Osteoblast (primary cell): Measurements from ENCODE around the gene ZSWIM3. TPM values are rescaled to one million over a fixed set of nuclear protein-coding genes. Genes with fewer than 3 reads are reported as not detected.

Source experiments
- DNase-seq: peaks from one replicate; pipeline ENCODE4 v3.0.0; 2011; ENCODE audit warnings: low spot score, mixed read lengths; ENCODE audit not compliant: insufficient read length; ENCODE audit errors: missing footprints
- H2AFZ ChIP-seq: 2 replicates; pipeline ENCODE4 v1.6.0; 2011; ENCODE audit warnings: mild to moderate bottlenecking, low read length
- H3K27ac ChIP-seq: 2 replicates; pipeline ENCODE4 v1.5.1; 2011; ENCODE audit warnings: mild to moderate bottlenecking, low read depth, low read length, moderate library complexity
- H3K27me3 ChIP-seq: 2 replicates; pipeline ENCODE4 v1.6.0; 2012; ENCODE audit warnings: mild to moderate bottlenecking, control low read depth, inconsistent platforms, low read length, moderate library complexity; ENCODE audit not compliant: insufficient read depth
- H3K36me3 ChIP-seq: 2 replicates; pipeline ENCODE4 v1.5.1; 2011; ENCODE audit warnings: mild to moderate bottlenecking, low read length, control low read depth, moderate library complexity; ENCODE audit not compliant: insufficient read depth
- H3K4me1 ChIP-seq: 2 replicates; pipeline ENCODE4 v1.5.1; 2011; ENCODE audit warnings: mild to moderate bottlenecking, low read length, control low read depth, moderate library complexity; ENCODE audit not compliant: insufficient read depth
- H3K4me2 ChIP-seq: 2 replicates; pipeline ENCODE4 v1.6.0; 2011; ENCODE audit warnings: mild to moderate bottlenecking, low read length; ENCODE audit not compliant: insufficient read depth
- H3K4me3 ChIP-seq: fragments of 200-600 bp; sonication (generic); 3 replicates; pipeline ENCODE4 v1.5.1; 2012; ENCODE audit warnings: mild to moderate bottlenecking, low read length, inconsistent platforms; ENCODE audit not compliant: insufficient read depth
- H3K79me2 ChIP-seq: 2 replicates; pipeline ENCODE4 v1.6.0; 2012; ENCODE audit warnings: mild to moderate bottlenecking, low read length, control low read depth, inconsistent platforms; ENCODE audit not compliant: insufficient read depth
- H3K9me3 ChIP-seq: 2 replicates; pipeline ENCODE4 v1.5.1; 2011; ENCODE audit warnings: low read depth, low read length, control low read depth
- H4K20me1 ChIP-seq: 2 replicates; pipeline ENCODE4 v1.6.0; 2012; ENCODE audit warnings: mild to moderate bottlenecking, low read length, control low read depth; ENCODE audit not compliant: insufficient read depth
- CTCF ChIP-seq: IDR thresholded peaks from 2 replicates; pipeline ENCODE4 v1.5.1; 2011; ENCODE audit warnings: mild to moderate bottlenecking, low read depth, low read length, moderate library complexity; ENCODE audit errors: extremely low read depth
- total RNA-seq: library from RNA; depleted of rRNA; stranded (reverse); fragments of >200 nt; gene quantifications from 2 replicates; pipeline ENCODE4 v1.2.3, GENCODE V29; 2012

Gene ZSWIM3
- total RNA-seq, 1 donor: 4.7 TPM

GRCh38 chr20:45813006-45813340 is 44.4 kb upstream of the ZSWIM3 start:
- TF ChIP-seq CTCF: no peak
- no peaks in the 10 kb centered on the region for H3K9me3 ChIP-seq
- peak overlapping the region; percentile 97 for H3K4me2 ChIP-seq
- peaks cover 27% of the 10 kb centered on the region for H3K79me2 ChIP-seq
- H3K4me1 ChIP-seq: peaks cover 15% of the 10 kb centered on the region
- H2AFZ ChIP-seq: peak overlapping the region; percentile 85
- no peaks in the 10 kb centered on the region for H4K20me1 ChIP-seq
- no peaks in the 10 kb centered on the region for H3K27me3 ChIP-seq
- H3K36me3 ChIP-seq: peaks cover 53% of the 10 kb centered on the region
- peak overlapping the region; percentile 87 for H3K4me3 ChIP-seq
- DNase-seq: no peak
- peak overlapping the region; percentile 59 for H3K27ac ChIP-seq

- H4K20me1 ChIP-seq: no peaks in the 10 kb centered on the region
- TF ChIP-seq CTCF: no peak
- no peaks in the 10 kb centered on the region for H3K27me3 ChIP-seq
- H3K4me3 ChIP-seq: peak overlapping the region; percentile 87
- peak overlapping the region; percentile 59 for H3K27ac ChIP-seq
- H3K4me1 ChIP-seq: peaks cover 15% of the 10 kb centered on the region
- peak overlapping the region; percentile 97 for H3K4me2 ChIP-seq
- no peaks in the 10 kb centered on the region for H3K9me3 ChIP-seq
- peaks cover 27% of the 10 kb centered on the region for H3K79me2 ChIP-seq
- H3K36me3 ChIP-seq: peaks cover 48% of the 10 kb centered on the region
- peak overlapping the region; percentile 85 for H2AFZ ChIP-seq
- DNase-seq: no peak
These were observed 43.9 kb upstream of the ZSWIM3 start for GRCh38 chr20:45813489-45813888.

- Histone ChIP-seq H3K4me2 (peak overlapping the region; percentile 15), H3K79me2 (peaks cover 27% of the 10 kb centered on the region), H3K9me3 (no peaks in the 10 kb centered on the region), H3K27me3 (no peaks in the 10 kb centered on the region), H4K20me1 (no peaks in the 10 kb centered on the region), H3K4me1 (peaks cover 15% of the 10 kb centered on the region), H3K36me3 (peaks cover 40% of the 10 kb centered on the region), H3K4me3 (no peak overlapping the region), H3K27ac (no peak overlapping the region), H2AFZ (no peak overlapping the region)
- TF ChIP-seq CTCF: no peak
- DNase-seq: no peak
These were observed 43.1 kb upstream of the ZSWIM3 start for GRCh38 chr20:45814314-45814713.

GRCh38 chr20:45816951-45817350 is 40.5 kb upstream of the ZSWIM3 start:
- no peak for TF ChIP-seq CTCF

More at GRCh38 chr20:45816951-45817350, 40.5 kb upstream of the ZSWIM3 start:
- no peak for DNase-seq
- H3K4me3 ChIP-seq: no peak overlapping the region
- H3K27ac ChIP-seq: peak overlapping the region; percentile 31
- peaks cover 15% of the 10 kb centered on the region for H3K4me1 ChIP-seq
- peaks cover 27% of the 10 kb centered on the region for H3K79me2 ChIP-seq
- H3K9me3 ChIP-seq: no peaks in the 10 kb centered on the region
- H3K27me3 ChIP-seq: no peaks in the 10 kb centered on the region
- no peak overlapping the region for H3K4me2 ChIP-seq
- no peak overlapping the region for H2AFZ ChIP-seq
- H3K36me3 ChIP-seq: peaks cover 17% of the 10 kb centered on the region
- H4K20me1 ChIP-seq: no peaks in the 10 kb centered on the region
